Smooth muscle cell (in vitro differentiated cells): ENCODE results near the gene MCTP2. TPM values are rescaled to one million over a fixed set of nuclear protein-coding genes. Genes with fewer than 3 reads are reported as not detected.
"Not testable (repeated sequence)": the region's sequence is repeated elsewhere in the genome, so short reads cannot be mapped to it uniquely, and the experiment has no call there.

ENCODE experiments used
- DNase-seq: peaks from one replicate; lab custom pipeline; 2025; ENCODE audit not compliant: unreplicated experiment; lab: John Stamatoyannopoulos, UW
- H2AFZ ChIP-seq: fragments of 200-600 bp; sonication (generic); 2 replicates; pipeline ENCODE4 v1.6.0; 2016; ENCODE audit warnings: antibody characterized with exemption, low read depth, mild to moderate bottlenecking
- H3F3A ChIP-seq: fragments of 200-600 bp; sonication (generic); 2 replicates; pipeline ENCODE4 v1.6.0; 2017; ENCODE audit warnings: antibody characterized with exemption, low read depth
- H3K27ac ChIP-seq: fragments of 200-600 bp; sonication (generic); 2 replicates; pipeline ENCODE4 v1.5.1; 2016; ENCODE audit warnings: low read depth, mild to moderate bottlenecking
- H3K27me3 ChIP-seq: fragments of 200-600 bp; sonication (generic); 2 replicates; pipeline ENCODE4 v1.6.1; 2016; ENCODE audit warnings: low read depth, mild to moderate bottlenecking
- H3K36me3 ChIP-seq: fragments of 200-600 bp; sonication (generic); 2 replicates; pipeline ENCODE4 v1.5.1; 2016; ENCODE audit warnings: low read depth
- H3K4me1 ChIP-seq: fragments of 200-600 bp; sonication (generic); 2 replicates; pipeline ENCODE4 v1.5.1; 2016; ENCODE audit warnings: low read depth
- H3K4me2 ChIP-seq: fragments of 200-600 bp; sonication (generic); 2 replicates; pipeline ENCODE4 v1.6.0; 2016; ENCODE audit warnings: mild to moderate bottlenecking
- H3K4me3 ChIP-seq: fragments of 200-600 bp; sonication (generic); 2 replicates; pipeline ENCODE4 v1.5.1; 2016; ENCODE audit warnings: mild to moderate bottlenecking
- H3K79me2 ChIP-seq: fragments of 200-600 bp; sonication (generic); 2 replicates; pipeline ENCODE4 v1.6.0; 2016; ENCODE audit warnings: low read depth, mild to moderate bottlenecking
- H3K9ac ChIP-seq: fragments of 200-600 bp; sonication (generic); 2 replicates; pipeline ENCODE4 v1.6.0; 2016; ENCODE audit warnings: low read depth
- H3K9me3 ChIP-seq: fragments of 200-600 bp; sonication (generic); replicated peaks from 2 replicates; pipeline ENCODE4 v1.5.1; 2016; ENCODE audit warnings: low read depth
- H4K20me1 ChIP-seq: fragments of 200-600 bp; sonication (generic); 2 replicates; pipeline ENCODE4 v1.6.0; 2016; ENCODE audit warnings: low read depth
- CTCF ChIP-seq: fragments of 200-600 bp; sonication (generic); IDR thresholded peaks from 2 replicates; pipeline ENCODE4 v1.5.1; 2017; ENCODE audit warnings: borderline replicate concordance, mild to moderate bottlenecking, antibody characterized with exemption; ENCODE audit not compliant: insufficient read depth, poor library complexity, severe bottlenecking
- WGBS: methylation state at CpG from one replicate; pipeline ENCODE4 v1.1.7; 2016; ENCODE audit warnings: low lambda C conversion rate; 5-methylcytosine and 5-hydroxymethylcytosine counted together
- polyA plus RNA-seq: library from polyadenylated mRNA; unstranded; fragments of >200 nt; fragmentation: Nextera tagmentation; extraction: Ambion mirVana; gene quantifications from 2 replicates; pipeline ENCODE4 v1.2.1, GENCODE V29; 2016
- total RNA-seq: library from RNA; depleted of rRNA; stranded (reverse); fragments of >200 nt; gene quantifications from 2 replicates; pipeline ENCODE4 v1.2.3, GENCODE V29; 2014

The MCTP2 gene
- total and polyA plus RNA-seq, 2 experiments from 2014 or later = 12.1 to 32.1 TPM

GRCh38 chr15:94252906-94253491, 21.6 kb downstream of the MCTP2 start:
- Histone ChIP-seq H3K79me2 (peaks cover 23% of the 10 kb centered on the region), H3K4me1 (no peaks in the 10 kb centered on the region), H3K27me3 (no peaks in the 10 kb centered on the region), H3F3A (no peaks in the 10 kb centered on the region), H4K20me1 (peaks cover 78% of the 10 kb centered on the region), H3K4me2 (no peak overlapping the region), H3K9me3 (no peaks in the 10 kb centered on the region), H3K36me3 (no peaks in the 10 kb centered on the region), H2AFZ (no peak overlapping the region), H3K27ac (no peak overlapping the region), H3K9ac (no peak overlapping the region), H3K4me3 (no peak overlapping the region)
- 83% methylated on average over 2 of the region's 2 CpGs for WGBS
- no peak for DNase-seq
- no peak for TF ChIP-seq CTCF

DNA sequence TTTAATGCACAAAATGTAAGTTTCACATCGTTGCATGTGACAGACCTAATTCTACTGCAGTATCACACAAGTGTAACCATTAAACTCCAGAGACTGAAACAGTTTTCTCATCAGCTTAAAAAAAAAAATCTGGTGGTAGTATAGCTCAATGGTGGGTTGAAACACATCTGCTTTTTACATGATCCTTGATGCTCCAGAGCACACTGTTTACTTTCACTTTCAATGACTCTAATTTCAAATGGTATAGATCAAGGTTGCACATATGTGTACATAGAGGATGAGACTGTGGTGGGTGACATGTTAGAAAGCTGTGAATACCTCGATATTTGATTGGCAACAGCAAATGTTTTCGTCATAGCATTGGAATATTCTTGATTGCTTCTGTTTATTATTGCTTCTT, 22.4 kb downstream of the MCTP2 start:
- H3K27ac ChIP-seq = no peak overlapping the region
- H3K9ac ChIP-seq = no peak overlapping the region
- peaks cover 80% of the 10 kb centered on the region for H4K20me1 ChIP-seq
- H3K9me3 ChIP-seq = no peaks in the 10 kb centered on the region
- H3K4me2 ChIP-seq = no peak overlapping the region
- H3K36me3 ChIP-seq = no peaks in the 10 kb centered on the region
- H3K79me2 ChIP-seq = peaks cover 21% of the 10 kb centered on the region
- no peak overlapping the region for H3K4me3 ChIP-seq
- H2AFZ ChIP-seq = no peak overlapping the region
- no peak for TF ChIP-seq CTCF
- no peak for DNase-seq
- H3F3A ChIP-seq = no peaks in the 10 kb centered on the region
- no peaks in the 10 kb centered on the region for H3K27me3 ChIP-seq
- no peaks in the 10 kb centered on the region for H3K4me1 ChIP-seq
- 87% methylated on average over 3 of the region's 3 CpGs for WGBS

DNA sequence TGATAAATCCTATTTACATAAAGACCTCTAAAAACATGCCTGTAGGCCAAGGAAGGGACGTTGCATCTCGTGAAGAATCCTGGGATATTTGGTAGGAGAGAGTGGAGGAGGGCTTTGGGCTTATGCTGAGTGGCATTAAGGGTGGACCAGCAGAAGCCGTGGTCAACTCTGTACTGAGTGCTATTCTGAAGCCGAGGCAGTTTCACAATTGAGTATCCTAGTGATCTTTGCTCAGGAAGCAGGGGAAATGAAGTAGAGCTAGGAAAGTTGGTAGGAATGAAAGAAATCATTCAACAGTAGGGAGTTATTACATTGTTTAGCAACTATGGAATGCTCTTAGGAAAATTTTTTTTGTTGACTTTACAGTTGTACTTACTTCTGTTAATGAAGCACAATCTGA, 24.2 kb downstream of the MCTP2 start:
- no peaks in the 10 kb centered on the region for H3F3A ChIP-seq
- H3K4me1 ChIP-seq = no peaks in the 10 kb centered on the region
- no peaks in the 10 kb centered on the region for H3K27me3 ChIP-seq
- peaks cover 6% of the 10 kb centered on the region for H3K79me2 ChIP-seq
- no peaks in the 10 kb centered on the region for H3K9me3 ChIP-seq
- H3K36me3 ChIP-seq = no peaks in the 10 kb centered on the region
- no peak for DNase-seq
- no peak overlapping the region for H3K9ac ChIP-seq
- no peak for TF ChIP-seq CTCF
- no peak overlapping the region for H3K4me3 ChIP-seq
- peaks cover 81% of the 10 kb centered on the region for H4K20me1 ChIP-seq
- H3K4me2 ChIP-seq = no peak overlapping the region
- no peak overlapping the region for H3K27ac ChIP-seq
- 78% methylated on average over 4 of the region's 4 CpGs for WGBS
- H2AFZ ChIP-seq = no peak overlapping the region

DNA sequence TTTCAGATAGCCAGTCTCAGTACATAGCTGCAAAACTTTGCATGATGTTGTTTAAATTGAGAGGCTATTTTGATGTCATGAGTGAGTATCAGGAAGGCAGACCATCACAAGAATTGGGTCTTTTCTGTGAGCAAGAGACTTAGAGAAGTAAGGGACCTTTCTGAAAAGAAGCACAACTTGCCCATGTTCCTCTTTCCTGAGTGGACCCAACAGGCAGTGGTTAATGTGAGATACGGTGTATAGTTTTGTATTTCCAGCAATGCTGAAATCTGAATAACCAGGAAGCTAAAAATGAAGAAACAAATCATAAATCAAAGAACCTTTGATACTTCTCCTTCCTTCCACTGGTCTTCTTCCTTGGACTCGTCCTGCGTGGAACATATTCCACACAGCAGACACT, 25.1 kb downstream of the MCTP2 start:
- Histone ChIP-seq H3K36me3 (no peaks in the 10 kb centered on the region), H3K9ac (no peak overlapping the region), H2AFZ (no peak overlapping the region), H3K4me2 (no peak overlapping the region), H3F3A (no peaks in the 10 kb centered on the region), H4K20me1 (peaks cover 75% of the 10 kb centered on the region), H3K4me1 (no peaks in the 10 kb centered on the region), H3K27ac (no peak overlapping the region), H3K27me3 (no peaks in the 10 kb centered on the region), H3K4me3 (no peak overlapping the region), H3K79me2 (no peaks in the 10 kb centered on the region), H3K9me3 (no peaks in the 10 kb centered on the region)
- 95% methylated on average over 3 of the region's 3 CpGs for WGBS
- DNase-seq = no peak
- no peak for TF ChIP-seq CTCF

GRCh38 chr15:94257776-94258175, 26.4 kb downstream of the MCTP2 start:
- not testable (repeated sequence) for H3K4me1 ChIP-seq, H3K4me3 ChIP-seq, H3K9me3 ChIP-seq, H3K9ac ChIP-seq, H3F3A ChIP-seq, H3K27me3 ChIP-seq, H3K79me2 ChIP-seq, DNase-seq, H3K27ac ChIP-seq, H3K4me2 ChIP-seq, H2AFZ ChIP-seq, H3K36me3 ChIP-seq
- WGBS = 92% methylated on average over 7 of the region's 7 CpGs
- H4K20me1 ChIP-seq = peaks cover 72% of the 10 kb centered on the region
